ENCODE results near the gene E2F7.
A peak's percentile ranks its signal among the peaks of the same experiment; 100 is the strongest.
"Not testable (repeated sequence)": the region's sequence is repeated elsewhere in the genome, so short reads cannot be mapped to it uniquely, and the experiment has no call there.

The E2F7 gene

GRCh38 chr12:77102123-77102522 is 36.8 kb upstream of the E2F7 start:
- H3K4me3 ChIP-seq (ENCODE audit: low read length) = no peak overlapping the region
- TF ChIP-seq CTCF (conservative IDR thresholded peaks at IDR 0.05; ENCODE audit: low read depth, low read length) = no peak
- no peak for DNase-seq (ENCODE audit: low read depth)

GRCh38 chr12:77099799-77100198 is 34.4 kb upstream of the E2F7 start:
- no peak for TF ChIP-seq CTCF (conservative IDR thresholded peaks at IDR 0.05; ENCODE audit: low read depth, low read length)
- peak; percentile 90 for DNase-seq (ENCODE audit: low read depth)
- H3K4me3 ChIP-seq (ENCODE audit: low read length) = no peak overlapping the region

- no peak for DNase-seq (ENCODE audit: low read depth)
- no peak overlapping the region for H3K4me3 ChIP-seq (ENCODE audit: low read length)
- TF ChIP-seq CTCF (conservative IDR thresholded peaks at IDR 0.05; ENCODE audit: low read depth, low read length) = no peak
These were observed 32.5 kb upstream of the E2F7 start for GRCh38 chr12:77097846-77098245.

GRCh38 chr12:77092227-77092626 is 26.9 kb upstream of the E2F7 start:
- H3K4me3 ChIP-seq (ENCODE audit: low read length); DNase-seq (ENCODE audit: low read depth): not testable (repeated sequence)

GRCh38 chr12:77089686-77090220 is 24.4 kb upstream of the E2F7 start:
- TF ChIP-seq CTCF (conservative IDR thresholded peaks at IDR 0.05; ENCODE audit: low read depth, low read length) = no peak
- H3K4me3 ChIP-seq (ENCODE audit: low read length) = no peak overlapping the region
- DNase-seq (ENCODE audit: low read depth) = no peak

GRCh38 chr12:77087427-77087826 is 22.1 kb upstream of the E2F7 start:
- TF ChIP-seq CTCF (conservative IDR thresholded peaks at IDR 0.05; ENCODE audit: low read depth, low read length) = no peak
- DNase-seq (ENCODE audit: low read depth) = no peak
- H3K4me3 ChIP-seq (ENCODE audit: low read length) = no peak overlapping the region

- TF ChIP-seq CTCF (conservative IDR thresholded peaks at IDR 0.05; ENCODE audit: low read depth, low read length) = no peak
- DNase-seq (ENCODE audit: low read depth) = no peak
- no peak overlapping the region for H3K4me3 ChIP-seq (ENCODE audit: low read length)
These were observed 16.7 kb upstream of the E2F7 start for GRCh38 chr12:77082021-77082420.

GRCh38 chr12:77079631-77080030 is 14.3 kb upstream of the E2F7 start:
- H3K4me3 ChIP-seq (ENCODE audit: low read length) = no peak overlapping the region
- TF ChIP-seq CTCF (conservative IDR thresholded peaks at IDR 0.05; ENCODE audit: low read depth, low read length) = no peak
- no peak for DNase-seq (ENCODE audit: low read depth)
